ENCODE results near the gene NTF4.

Gene NTF4

GRCh38 chr19:49101160-49101559 is 36.5 kb upstream of the NTF4 start:
- H3K27ac ChIP-seq (ENCODE audit: low read length): no peak overlapping the region
- H3K9me3 ChIP-seq (ENCODE audit: insufficient read depth, low read length): no peaks in the 10 kb centered on the region
- no peak overlapping the region for H2AFZ ChIP-seq (ENCODE audit: low read depth, low read length)
- H3K4me1 ChIP-seq (ENCODE audit: low read length): no peaks in the 10 kb centered on the region
- H3K4me3 ChIP-seq (ENCODE audit: low read length): no peak overlapping the region
- no peaks in the 10 kb centered on the region for H3K27me3 ChIP-seq (ENCODE audit: low read depth, low read length)
- H3K36me3 ChIP-seq (replicated peaks; ENCODE audit: low read depth, low read length): peaks cover 73% of the 10 kb centered on the region
- no peak overlapping the region for H3K4me2 ChIP-seq (ENCODE audit: low read length)
- H4K20me1 ChIP-seq (ENCODE audit: insufficient read depth, low read length): peaks cover 37% of the 10 kb centered on the region
- H3K9ac ChIP-seq (ENCODE audit: low read length): no peak overlapping the region
- TF ChIP-seq, protein P1, sequence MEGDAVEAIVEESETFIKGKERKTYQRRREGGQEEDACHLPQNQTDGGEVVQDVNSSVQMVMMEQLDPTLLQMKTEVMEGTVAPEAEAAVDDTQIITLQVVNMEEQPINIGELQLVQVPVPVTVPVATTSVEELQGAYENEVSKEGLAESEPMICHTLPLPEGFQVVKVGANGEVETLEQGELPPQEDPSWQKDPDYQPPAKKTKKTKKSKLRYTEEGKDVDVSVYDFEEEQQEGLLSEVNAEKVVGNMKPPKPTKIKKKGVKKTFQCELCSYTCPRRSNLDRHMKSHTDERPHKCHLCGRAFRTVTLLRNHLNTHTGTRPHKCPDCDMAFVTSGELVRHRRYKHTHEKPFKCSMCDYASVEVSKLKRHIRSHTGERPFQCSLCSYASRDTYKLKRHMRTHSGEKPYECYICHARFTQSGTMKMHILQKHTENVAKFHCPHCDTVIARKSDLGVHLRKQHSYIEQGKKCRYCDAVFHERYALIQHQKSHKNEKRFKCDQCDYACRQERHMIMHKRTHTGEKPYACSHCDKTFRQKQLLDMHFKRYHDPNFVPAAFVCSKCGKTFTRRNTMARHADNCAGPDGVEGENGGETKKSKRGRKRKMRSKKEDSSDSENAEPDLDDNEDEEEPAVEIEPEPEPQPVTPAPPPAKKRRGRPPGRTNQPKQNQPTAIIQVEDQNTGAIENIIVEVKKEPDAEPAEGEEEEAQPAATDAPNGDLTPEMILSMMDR (IDR thresholded peaks at IDR 0.05; ENCODE audit: low read depth, low read length): no peak
- no peak for TF ChIP-seq EZH2phosphoT487 (IDR thresholded peaks at IDR 0.05; ENCODE audit: low read depth)
- H3K79me2 ChIP-seq (ENCODE audit: low read length): peaks cover 32% of the 10 kb centered on the region

- Histone ChIP-seq H4K20me1 (ENCODE audit: insufficient read depth, low read length) (peaks cover 41% of the 10 kb centered on the region), H3K4me2 (ENCODE audit: low read length) (no peak overlapping the region), H2AFZ (ENCODE audit: low read depth, low read length) (no peak overlapping the region), H3K4me1 (ENCODE audit: low read length) (no peaks in the 10 kb centered on the region), H3K27ac (ENCODE audit: low read length) (no peak overlapping the region), H3K27me3 (ENCODE audit: low read depth, low read length) (no peaks in the 10 kb centered on the region), H3K9me3 (ENCODE audit: insufficient read depth, low read length) (no peaks in the 10 kb centered on the region), H3K79me2 (ENCODE audit: low read length) (peaks cover 56% of the 10 kb centered on the region), H3K36me3 (replicated peaks; ENCODE audit: low read depth, low read length) (peaks cover 75% of the 10 kb centered on the region), H3K4me3 (ENCODE audit: low read length) (no peak overlapping the region), H3K9ac (ENCODE audit: low read length) (no peak overlapping the region)
- TF ChIP-seq, protein P1 (IDR thresholded peaks at IDR 0.05; ENCODE audit: low read depth, low read length): no peak
- no peak for TF ChIP-seq EZH2phosphoT487 (IDR thresholded peaks at IDR 0.05; ENCODE audit: low read depth)
These were observed 34.2 kb upstream of the NTF4 start for GRCh38 chr19:49098795-49099194.

- Histone ChIP-seq H3K4me1 (ENCODE audit: low read length) (no peaks in the 10 kb centered on the region), H3K4me3 (ENCODE audit: low read length) (no peak overlapping the region), H3K9ac (ENCODE audit: low read length) (no peak overlapping the region), H3K27me3 (ENCODE audit: low read depth, low read length) (no peaks in the 10 kb centered on the region), H3K79me2 (ENCODE audit: low read length) (peaks cover 66% of the 10 kb centered on the region), H3K27ac (ENCODE audit: low read length) (no peak overlapping the region), H3K9me3 (ENCODE audit: insufficient read depth, low read length) (no peaks in the 10 kb centered on the region), H3K36me3 (replicated peaks; ENCODE audit: low read depth, low read length) (peaks cover 69% of the 10 kb centered on the region), H3K4me2 (ENCODE audit: low read length) (no peak overlapping the region), H4K20me1 (ENCODE audit: insufficient read depth, low read length) (peaks cover 37% of the 10 kb centered on the region), H2AFZ (ENCODE audit: low read depth, low read length) (no peak overlapping the region)
- no peak for TF ChIP-seq EZH2phosphoT487 (IDR thresholded peaks at IDR 0.05; ENCODE audit: low read depth)
- TF ChIP-seq, protein P1 (IDR thresholded peaks at IDR 0.05; ENCODE audit: low read depth, low read length): peak; percentile 99
These were observed 33.1 kb upstream of the NTF4 start for GRCh38 chr19:49097453-49098288.

GRCh38 chr19:49094505-49095482 is 30.2 kb upstream of the NTF4 start:
- peaks cover 68% of the 10 kb centered on the region for H3K36me3 ChIP-seq (replicated peaks; ENCODE audit: low read depth, low read length)
- no peaks in the 10 kb centered on the region for H3K4me1 ChIP-seq (ENCODE audit: low read length)
- H3K4me2 ChIP-seq (ENCODE audit: low read length): no peak overlapping the region
- TF ChIP-seq, protein P1 (IDR thresholded peaks at IDR 0.05; ENCODE audit: low read depth, low read length): no peak
- TF ChIP-seq EZH2phosphoT487 (IDR thresholded peaks at IDR 0.05; ENCODE audit: low read depth): no peak
- no peak overlapping the region for H2AFZ ChIP-seq (ENCODE audit: low read depth, low read length)
- H3K79me2 ChIP-seq (ENCODE audit: low read length): peaks cover 84% of the 10 kb centered on the region
- no peaks in the 10 kb centered on the region for H3K27me3 ChIP-seq (ENCODE audit: low read depth, low read length)
- H3K9ac ChIP-seq (ENCODE audit: low read length): no peak overlapping the region
- no peak overlapping the region for H3K27ac ChIP-seq (ENCODE audit: low read length)
- H3K4me3 ChIP-seq (ENCODE audit: low read length): no peak overlapping the region
- H4K20me1 ChIP-seq (ENCODE audit: insufficient read depth, low read length): peaks cover 50% of the 10 kb centered on the region
- H3K9me3 ChIP-seq (ENCODE audit: insufficient read depth, low read length): no peaks in the 10 kb centered on the region
